Ascending aorta (tissue), 2 donors: ENCODE measurements around the gene SRC. TPM values are rescaled to one million over a fixed set of nuclear protein-coding genes. Genes with fewer than 3 reads are reported as not detected.

Source experiments
- DNase-seq, 2 donors: peaks; one replicate each; pipeline ENCODE4 v3.0.0-alpha.2; 2019; ENCODE audit warnings: low spot score in 2 of 2
- H3K27ac ChIP-seq, 2 donors: fragments of 200-600 bp; sonication (generic); one replicate each; pipeline ENCODE4 v1.5.1; 2016 to 2017; ENCODE audit warnings: mild to moderate bottlenecking in 1 of 2
- H3K27me3 ChIP-seq: fragments of 200-600 bp; sonication (generic); one replicate; pipeline ENCODE4 v1.5.1; 2017
- H3K36me3 ChIP-seq, 2 donors: fragments of 200-600 bp; sonication (generic); one replicate each; pipeline ENCODE4 v1.5.1; 2016
- H3K4me1 ChIP-seq, 2 donors: fragments of 200-600 bp; sonication (generic); one replicate each; pipeline ENCODE4 v1.5.1; 2016 to 2017; ENCODE audit warnings: mild to moderate bottlenecking in 1 of 2
- H3K4me3 ChIP-seq, 2 donors: fragments of 200-600 bp; sonication (generic); one replicate each; pipeline ENCODE4 v1.5.1; 2016 to 2017; ENCODE audit warnings: mild to moderate bottlenecking in 1 of 2
- H3K9me3 ChIP-seq, 2 donors: fragments of 200-600 bp; sonication (generic); one replicate each; pipeline ENCODE4 v1.5.1; 2016
- CTCF ChIP-seq, 3 experiments: fragments of 200-600 bp in 2 of 3; fragments of 450-650 bp in 1 of 3; sonication (generic) in 2 of 3; IDR thresholded peaks; one replicate each; pipeline ENCODE4 v1.5.1; 2016 to 2019; ENCODE audit warnings: antibody characterized with exemption in 3 of 3, mild to moderate bottlenecking in 1 of 3, moderate library complexity in 1 of 3
- intact Hi-C: fragments of 100-400 bp; cut with DNase I; formaldehyde crosslinking; loops from one replicate; pipeline ENCODE4 v1.15.1; 2023
- total RNA-seq: library from RNA; depleted of rRNA; stranded (reverse); fragments of >200 nt; gene quantifications from one replicate; pipeline ENCODE4 v1.1.0, GENCODE V29; 2016

SRC gene
- total RNA-seq, 1 donor from 2014 or later = 67.4 TPM

- Histone ChIP-seq H3K27me3 (no peaks in the 10 kb centered on the region), H3K36me3 (peaks cover 53 to 66% of the 10 kb centered on the region in 2 donors), H3K4me1 (peaks cover 0 to 11% of the 10 kb centered on the region in 2 donors), H3K27ac (no peak overlapping the region), H3K9me3 (no peaks in the 10 kb centered on the region), H3K4me3 (no peak overlapping the region)
- TF ChIP-seq CTCF (IDR thresholded peaks at IDR 0.05) = no peak
- intact Hi-C loops = no loop called here
- no peak for DNase-seq
These were observed 56.2 kb downstream of the SRC start for GRCh38 chr20:37401930-37402675.

- intact Hi-C loops = no loop called here
These were observed 57.4 kb downstream of the SRC start for GRCh38 chr20:37403107-37404033.

GRCh38 chr20:37404461-37404890 is 58.5 kb downstream of the SRC start:
- intact Hi-C loops = no loop called here
- H3K4me3 ChIP-seq = no peak overlapping the region
- no peak for DNase-seq
- TF ChIP-seq CTCF (IDR thresholded peaks at IDR 0.05) = no peak
- H3K9me3 ChIP-seq = no peaks in the 10 kb centered on the region
- H3K27me3 ChIP-seq = no peaks in the 10 kb centered on the region
- peaks cover 0 to 12% of the 10 kb centered on the region in 2 donors for H3K4me1 ChIP-seq
- no peak overlapping the region for H3K27ac ChIP-seq
- H3K36me3 ChIP-seq = peaks cover 30 to 44% of the 10 kb centered on the region in 2 donors

More at GRCh38 chr20:37403107-37404033, 57.4 kb downstream of the SRC start:
- no peak for TF ChIP-seq CTCF (IDR thresholded peaks at IDR 0.05)
- H3K9me3 ChIP-seq = no peaks in the 10 kb centered on the region
- H3K4me3 ChIP-seq = no peak overlapping the region
- H3K4me1 ChIP-seq = peaks cover 0 to 12% of the 10 kb centered on the region in 2 donors
- peaks cover 41 to 54% of the 10 kb centered on the region in 2 donors for H3K36me3 ChIP-seq
- no peak for DNase-seq
- H3K27ac ChIP-seq = no peak overlapping the region
- no peaks in the 10 kb centered on the region for H3K27me3 ChIP-seq

- no peak overlapping the region for H3K27ac ChIP-seq
- H3K4me1 ChIP-seq = peaks cover 0 to 12% of the 10 kb centered on the region in 2 donors
- H3K9me3 ChIP-seq = no peaks in the 10 kb centered on the region
- H3K36me3 ChIP-seq = peaks cover 30 to 35% of the 10 kb centered on the region in 2 donors
- no peak overlapping the region for H3K4me3 ChIP-seq
- DNase-seq = no peak
- intact Hi-C loops = no loop called here
- TF ChIP-seq CTCF (IDR thresholded peaks at IDR 0.05) = no peak
- no peaks in the 10 kb centered on the region for H3K27me3 ChIP-seq
These were observed 59.5 kb downstream of the SRC start for GRCh38 chr20:37405351-37405897.
